GM12878 (cell line): ENCODE results near the gene EIF5A. TPM values are rescaled to one million over a fixed set of nuclear protein-coding genes. Genes with fewer than 3 reads are reported as not detected.

Source experiments
- KAT2A ChIP-seq: conservative IDR thresholded peaks from 2 replicates; pipeline ENCODE4 v1.6.1; 2011; ENCODE audit warnings: low read depth, low read length; ENCODE audit not compliant: control insufficient read depth
- NFIC ChIP-seq: IDR thresholded peaks from 2 replicates; pipeline ENCODE4 v1.6.1; 2012; ENCODE audit warnings: low read depth, mild to moderate bottlenecking, inconsistent platforms, low read length, moderate library complexity
- RAD21 ChIP-seq: IDR thresholded peaks from 2 replicates; pipeline ENCODE4 v1.6.1; 2011; ENCODE audit warnings: mild to moderate bottlenecking, low read depth, low read length, moderate library complexity; ENCODE audit not compliant: insufficient read depth
- STAT3 ChIP-seq: IDR thresholded peaks from 2 replicates; pipeline ENCODE4 v1.6.1; 2011; ENCODE audit warnings: low read depth, low read length, improper control_type of control experiment
- TAF1 ChIP-seq: IDR thresholded peaks from 2 replicates; pipeline ENCODE4 v1.6.1; 2011; ENCODE audit warnings: mild to moderate bottlenecking, low read depth, low read length, borderline replicate concordance
- polyA plus RNA-seq, 11 experiments: library from polyadenylated mRNA; depleted of rRNA in 4 of 11; unstranded in 6 of 11; stranded (reverse) in 5 of 11; fragments of >200 nt; fragmentation: Nextera tagmentation in 4 of 11; fragmentation: Illumina TruSeq in 1 of 11; extraction: Ambion mirVana in 4 of 11; extraction: Trizol in 1 of 11; gene quantifications; 1 replicate in 1 of 11; 2 replicates in 10 of 11; pipeline versions ENCODE4 v1.2.1 to v1.2.3, GENCODE V29; 2011 to 2016; ENCODE audit warnings: inconsistent platforms in 2 of 11, missing spikeins in 2 of 11, low read depth in 1 of 11
- total RNA-seq, 4 experiments: library from RNA; depleted of rRNA in 3 of 4; stranded (reverse); fragments of >200 nt in 3 of 4; fragmentation: Illumina TruSeq in 1 of 4; extraction: Trizol in 1 of 4; gene quantifications; 2 replicates each; pipeline versions ENCODE4 v1.2.1 to v1.2.3, GENCODE V29; 2013 to 2021
- TF ChIP-seq, protein P1 (sequence below): fragments of 450-650 bp; IDR thresholded peaks from 2 replicates; pipeline ENCODE4 v1.6.1; 2016; ENCODE audit warnings: mild to moderate bottlenecking
- TF ChIP-seq, protein P2 (sequence below): fragments of 150-350 bp; IDR thresholded peaks from 2 replicates; pipeline ENCODE4 v1.6.1; 2016; ENCODE audit warnings: low read depth, low read length

EIF5A gene
- total and polyA plus RNA-seq, 10 of the 15 experiments (the other 5 are each of a cell fraction or from before 2014, with no cell fraction given) = 26.5 to 1,792 (median 944) TPM

GRCh38 chr17:7281953-7282751 is 25.3 kb upstream of the EIF5A start (continued):
- TF ChIP-seq RAD21 (no peak), STAT3 (no peak), TAF1 (no peak), KAT2A (no peak), NFIC (no peak)
- TF ChIP-seq, protein P1, sequence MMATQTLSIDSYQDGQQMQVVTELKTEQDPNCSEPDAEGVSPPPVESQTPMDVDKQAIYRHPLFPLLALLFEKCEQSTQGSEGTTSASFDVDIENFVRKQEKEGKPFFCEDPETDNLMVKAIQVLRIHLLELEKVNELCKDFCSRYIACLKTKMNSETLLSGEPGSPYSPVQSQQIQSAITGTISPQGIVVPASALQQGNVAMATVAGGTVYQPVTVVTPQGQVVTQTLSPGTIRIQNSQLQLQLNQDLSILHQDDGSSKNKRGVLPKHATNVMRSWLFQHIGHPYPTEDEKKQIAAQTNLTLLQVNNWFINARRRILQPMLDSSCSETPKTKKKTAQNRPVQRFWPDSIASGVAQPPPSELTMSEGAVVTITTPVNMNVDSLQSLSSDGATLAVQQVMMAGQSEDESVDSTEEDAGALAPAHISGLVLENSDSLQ = no peak
- TF ChIP-seq, protein P2, sequence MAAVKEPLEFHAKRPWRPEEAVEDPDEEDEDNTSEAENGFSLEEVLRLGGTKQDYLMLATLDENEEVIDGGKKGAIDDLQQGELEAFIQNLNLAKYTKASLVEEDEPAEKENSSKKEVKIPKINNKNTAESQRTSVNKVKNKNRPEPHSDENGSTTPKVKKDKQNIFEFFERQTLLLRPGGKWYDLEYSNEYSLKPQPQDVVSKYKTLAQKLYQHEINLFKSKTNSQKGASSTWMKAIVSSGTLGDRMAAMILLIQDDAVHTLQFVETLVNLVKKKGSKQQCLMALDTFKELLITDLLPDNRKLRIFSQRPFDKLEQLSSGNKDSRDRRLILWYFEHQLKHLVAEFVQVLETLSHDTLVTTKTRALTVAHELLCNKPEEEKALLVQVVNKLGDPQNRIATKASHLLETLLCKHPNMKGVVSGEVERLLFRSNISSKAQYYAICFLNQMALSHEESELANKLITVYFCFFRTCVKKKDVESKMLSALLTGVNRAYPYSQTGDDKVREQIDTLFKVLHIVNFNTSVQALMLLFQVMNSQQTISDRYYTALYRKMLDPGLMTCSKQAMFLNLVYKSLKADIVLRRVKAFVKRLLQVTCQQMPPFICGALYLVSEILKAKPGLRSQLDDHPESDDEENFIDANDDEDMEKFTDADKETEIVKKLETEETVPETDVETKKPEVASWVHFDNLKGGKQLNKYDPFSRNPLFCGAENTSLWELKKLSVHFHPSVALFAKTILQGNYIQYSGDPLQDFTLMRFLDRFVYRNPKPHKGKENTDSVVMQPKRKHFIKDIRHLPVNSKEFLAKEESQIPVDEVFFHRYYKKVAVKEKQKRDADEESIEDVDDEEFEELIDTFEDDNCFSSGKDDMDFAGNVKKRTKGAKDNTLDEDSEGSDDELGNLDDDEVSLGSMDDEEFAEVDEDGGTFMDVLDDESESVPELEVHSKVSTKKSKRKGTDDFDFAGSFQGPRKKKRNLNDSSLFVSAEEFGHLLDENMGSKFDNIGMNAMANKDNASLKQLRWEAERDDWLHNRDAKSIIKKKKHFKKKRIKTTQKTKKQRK = no peak
